Fibroblast of skin of left biceps (primary cell): ENCODE results near the gene NUP160.
"Not testable (repeated sequence)": the region's sequence is repeated elsewhere in the genome, so short reads cannot be mapped to it uniquely, and the experiment has no call there.

Experiments
- DNase-seq, 2 experiments: peaks; one replicate each; pipeline ENCODE4 v3.0.0-alpha.2; 2013; ENCODE audit warnings: low read depth in 2 of 2

Gene NUP160

GRCh38 chr11:47791774-47792430 lies 56.2 kb downstream of the NUP160 start:
- no peak for DNase-seq

- DNase-seq: not testable (repeated sequence)
Observed at GRCh38 chr11:47790017-47790416, 58.1 kb downstream of the NUP160 start.

DNA sequence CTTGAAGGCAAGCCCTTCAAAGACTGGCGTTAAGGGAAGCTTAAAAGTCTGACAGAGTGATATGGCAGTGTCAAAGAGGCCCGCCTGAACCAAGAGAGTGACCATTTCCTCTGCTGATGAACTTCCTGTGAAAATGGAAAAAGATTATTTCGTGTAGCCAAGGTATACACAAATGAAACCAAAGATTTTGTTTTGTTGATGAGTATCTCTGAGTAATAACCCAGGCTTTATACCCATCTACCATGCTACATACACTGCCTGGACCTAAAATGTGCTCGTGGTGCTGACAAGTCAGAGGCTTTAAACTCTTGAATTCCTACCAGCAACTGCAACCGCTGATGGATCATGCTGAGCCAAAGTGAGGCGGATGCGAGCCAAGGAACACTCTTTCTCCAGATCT lies 60.0 kb downstream of the NUP160 start:
- DNase-seq: no peak

DNA sequence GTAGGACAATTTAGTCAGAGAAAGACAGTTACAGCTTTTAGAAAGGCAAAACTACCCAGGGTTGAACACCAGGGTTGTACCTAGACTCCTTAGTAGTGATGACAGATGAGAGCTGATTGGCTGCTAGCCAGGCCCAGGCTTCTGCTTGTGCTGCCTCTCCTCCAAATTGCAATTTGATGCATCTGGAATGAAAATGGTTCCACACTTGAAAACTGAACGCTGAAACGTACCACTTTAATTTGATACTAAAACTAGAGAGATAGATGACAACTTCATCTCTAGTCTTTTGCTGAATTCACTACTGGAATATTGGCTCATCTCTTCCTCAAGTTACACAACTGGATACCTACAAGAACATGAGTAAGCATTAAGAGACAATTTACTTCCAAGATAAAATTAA lies 61.8 kb downstream of the NUP160 start:
- DNase-seq: no peak

GRCh38 chr11:47784785-47785381 lies 63.3 kb downstream of the NUP160 start:
- DNase-seq: no peak

DNA sequence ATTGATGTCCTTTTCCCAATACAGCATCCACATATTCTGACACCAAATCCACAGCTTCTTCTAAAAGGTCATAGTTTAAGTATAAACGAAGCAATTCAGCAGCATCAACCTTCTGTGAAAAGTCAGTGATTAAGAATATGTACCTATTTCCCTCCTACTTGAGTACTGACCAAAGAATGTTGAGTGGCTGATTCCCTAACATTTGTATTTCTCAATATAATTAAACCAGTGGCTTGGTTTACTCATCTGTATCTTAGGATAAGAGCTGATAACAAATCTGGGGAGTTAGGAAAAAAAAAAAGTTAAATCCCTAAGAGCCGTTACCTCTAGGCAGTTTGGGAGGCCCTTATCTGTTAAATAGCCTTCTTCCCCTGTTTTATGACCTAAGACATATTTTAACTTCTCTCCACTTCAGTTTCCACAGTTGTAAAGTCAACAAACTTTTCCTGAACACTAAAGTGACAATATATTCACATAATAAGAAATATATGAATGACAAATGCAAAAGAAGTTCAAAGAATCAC lies 65.0 kb downstream of the NUP160 start:
- DNase-seq: no peak

DNA sequence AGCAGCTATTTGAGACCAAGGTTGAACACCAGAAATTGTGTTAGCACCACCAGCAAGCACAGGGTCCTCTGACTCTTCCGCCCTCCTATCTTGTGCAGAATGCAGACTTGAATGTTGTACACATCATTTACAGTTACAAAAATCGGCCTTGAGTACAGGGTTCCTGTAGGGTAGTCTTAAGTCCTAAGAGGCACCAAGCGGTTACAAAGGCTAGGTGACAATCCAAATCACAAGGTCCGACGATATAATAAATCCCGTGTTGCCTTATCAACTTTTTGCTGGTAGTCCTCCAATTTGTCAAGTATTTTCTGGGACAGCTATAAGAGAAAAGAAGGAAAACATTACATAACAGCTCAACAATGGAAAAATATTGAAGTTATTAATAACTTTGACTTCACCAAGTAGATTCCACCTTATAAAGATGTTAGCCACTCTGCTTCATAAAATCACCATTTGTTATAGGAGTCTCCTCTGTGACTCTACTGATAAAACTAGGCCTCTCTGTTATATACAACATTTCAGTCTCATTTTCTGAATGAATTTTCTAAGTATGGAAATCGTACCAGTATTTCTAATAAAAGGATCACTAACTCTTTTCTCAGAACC lies 69.2 kb downstream of the NUP160 start:
- no peak for DNase-seq

- no peak for DNase-seq
Observed at GRCh38 chr11:47775240-47775869, 72.8 kb downstream of the NUP160 start.

GRCh38 chr11:47773882-47774281 lies 74.3 kb downstream of the NUP160 start:
- no peak for DNase-seq

DNA sequence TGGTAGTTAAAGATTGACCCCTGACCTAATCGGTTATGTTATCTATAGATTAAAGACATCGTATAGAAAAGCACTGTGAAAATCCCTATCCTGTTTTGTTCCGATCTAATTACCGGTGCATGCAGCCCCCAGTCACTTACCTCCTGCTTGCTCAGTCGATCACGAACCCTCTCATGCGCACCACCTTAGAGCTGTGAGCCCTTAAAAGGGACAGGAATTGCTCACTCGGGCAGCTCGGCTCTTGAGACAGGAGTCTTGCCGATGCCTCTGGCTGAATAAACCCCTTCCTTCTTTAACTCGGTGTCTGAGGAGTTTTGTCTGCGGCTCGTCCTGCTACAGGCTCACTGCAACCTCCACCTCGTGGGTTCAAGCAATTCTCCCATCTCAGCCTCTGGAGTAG lies 78.6 kb downstream of the NUP160 start:
- not testable (repeated sequence) for DNase-seq

DNA sequence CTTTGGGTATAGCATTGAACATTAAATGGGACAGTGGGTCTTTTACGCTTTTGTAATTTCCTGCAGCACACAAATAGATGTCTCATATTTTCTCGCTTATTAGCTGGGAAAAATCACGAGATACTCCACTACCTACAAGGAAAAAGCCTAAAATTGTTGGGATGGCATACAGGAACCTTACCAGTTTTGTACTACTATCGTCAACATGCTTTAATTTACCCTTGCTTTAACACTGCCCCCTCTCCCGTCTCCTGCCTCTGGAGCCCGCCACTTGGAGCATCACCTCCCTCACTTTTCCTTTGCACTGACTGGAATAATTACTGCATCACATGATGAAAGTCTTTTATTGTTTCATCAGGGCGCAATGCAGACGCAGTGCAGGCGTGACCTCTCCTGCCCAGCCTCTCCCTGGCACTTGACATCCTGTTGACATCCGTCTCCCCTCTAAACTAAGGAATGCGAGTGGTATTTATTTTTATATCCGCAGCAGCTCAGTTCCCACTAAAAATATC lies 80.0 kb downstream of the NUP160 start:
- peak; percentile 44 to 53 for DNase-seq

DNA sequence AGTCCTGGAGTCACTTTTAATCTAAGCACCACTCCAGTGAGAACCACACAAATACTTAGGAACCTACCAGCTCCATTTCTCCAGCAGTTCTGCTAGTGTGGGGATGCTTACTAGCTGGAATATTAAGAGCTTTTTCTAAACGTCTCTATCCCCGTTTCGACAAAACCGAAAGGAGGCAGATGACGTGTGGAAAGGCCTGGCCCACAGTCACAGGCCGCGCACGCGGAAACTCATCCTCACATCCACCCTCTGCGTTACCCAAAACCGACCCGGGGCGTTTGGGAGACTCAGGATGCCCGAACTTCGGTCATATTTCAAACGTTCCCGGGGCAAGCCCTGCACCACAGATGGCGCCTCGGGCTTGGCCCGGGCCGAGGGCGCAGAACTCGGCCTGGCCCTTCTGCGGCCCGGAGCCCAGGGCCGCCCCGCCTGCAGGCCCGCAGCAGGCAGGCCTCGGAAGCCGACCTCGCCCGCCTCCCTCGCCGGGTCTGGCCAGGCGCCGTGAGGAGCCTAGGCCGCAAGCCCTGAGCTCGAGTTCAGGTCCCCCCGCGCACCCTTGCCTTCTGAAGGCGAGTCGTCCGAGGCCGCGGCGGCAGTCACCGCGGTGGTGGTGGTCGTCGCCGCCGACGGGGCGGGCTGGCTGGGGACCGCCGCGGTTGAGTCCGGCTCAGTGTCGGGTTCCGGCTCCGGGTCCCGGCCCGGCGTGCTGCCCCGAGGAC lies 81.5 kb downstream of the NUP160 start:
- peak in 1 of 2 experiments; percentile 18 for DNase-seq

DNA sequence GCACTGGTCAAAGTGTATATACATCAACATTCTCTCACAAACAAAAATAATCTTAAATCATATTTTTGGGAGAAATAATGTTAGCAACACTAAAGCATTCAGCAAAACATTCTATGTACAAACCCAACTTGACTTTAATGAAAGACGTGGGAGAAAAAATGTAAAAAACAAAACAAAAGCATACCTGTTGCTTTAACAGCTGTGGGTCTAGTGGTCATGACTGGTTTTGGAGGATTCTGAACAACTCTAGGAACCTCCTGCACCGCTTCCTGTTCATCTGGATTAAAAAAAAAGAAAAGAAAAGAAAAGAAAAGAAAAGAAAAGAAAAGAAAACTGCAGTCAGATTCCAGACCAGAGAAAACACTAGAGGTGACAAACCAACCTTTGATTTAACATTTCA lies 83.1 kb downstream of the NUP160 start:
- DNase-seq: no peak

GRCh38 chr11:47759291-47759690 lies 88.9 kb downstream of the NUP160 start:
- not testable (repeated sequence) for DNase-seq

DNA sequence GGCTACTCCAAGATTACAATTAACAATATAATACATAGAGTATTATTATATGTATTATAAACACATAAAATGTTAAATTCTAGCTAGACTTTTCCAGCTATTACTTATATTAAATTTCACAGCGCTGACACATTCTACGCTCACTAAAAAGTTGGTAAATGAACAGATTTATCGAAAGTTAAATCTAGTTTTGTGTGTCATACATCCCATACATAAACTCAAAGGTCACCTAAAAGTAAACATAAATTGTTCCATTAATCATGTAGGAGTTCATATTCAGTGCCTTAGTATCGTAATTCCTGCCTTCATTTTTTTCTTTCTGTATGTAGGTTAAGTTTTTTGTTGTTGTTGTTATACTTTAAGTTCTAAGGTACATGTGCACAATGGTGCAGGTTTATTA lies 91.9 kb downstream of the NUP160 start:
- DNase-seq: no peak

- no peak for DNase-seq
Observed at GRCh38 chr11:47750725-47751124, 97.4 kb downstream of the NUP160 start.

DNA sequence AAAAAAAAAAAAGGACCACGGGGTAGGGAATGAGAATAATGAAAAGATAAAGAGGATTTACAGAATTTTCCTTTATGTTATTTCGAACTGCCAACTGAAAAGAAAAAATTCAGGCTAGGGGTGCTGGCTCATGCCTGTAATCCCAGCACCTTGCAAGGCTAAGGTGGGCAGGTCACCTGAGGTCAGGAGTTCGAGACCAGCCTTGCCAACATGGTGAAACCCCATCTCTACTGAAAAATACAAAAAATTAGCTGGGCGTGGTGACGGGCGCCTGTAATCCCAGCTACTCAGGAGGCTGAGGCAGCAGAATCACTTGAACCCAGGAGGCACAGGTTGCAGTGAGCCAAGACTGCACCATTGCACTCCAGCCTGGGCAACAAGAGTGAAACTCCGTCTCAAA lies 105.7 kb downstream of the NUP160 start:
- DNase-seq: not testable (repeated sequence)

DNA sequence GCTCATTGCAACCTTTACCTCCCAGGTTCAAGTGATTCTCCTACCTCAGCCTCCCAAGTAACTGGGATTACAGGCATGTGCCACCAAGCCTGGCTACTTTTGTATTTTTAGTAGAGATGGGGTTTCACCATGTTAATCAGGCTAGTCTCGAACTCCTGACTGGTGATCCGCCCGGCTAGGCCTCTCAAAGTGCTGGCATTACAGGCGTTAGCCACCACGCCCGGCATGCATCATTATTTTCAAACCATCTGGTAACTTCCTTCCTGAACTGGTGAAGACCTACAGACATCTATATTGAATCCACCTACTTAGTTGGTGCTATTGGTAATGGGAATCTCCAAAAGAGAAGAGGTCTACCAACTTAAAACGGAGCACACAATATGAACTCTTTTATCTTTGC lies 110.3 kb downstream of the NUP160 start:
- DNase-seq: not testable (repeated sequence)

GRCh38 chr11:47732271-47732670 lies 115.9 kb downstream of the NUP160 start:
- DNase-seq: no peak

- DNase-seq: no peak
Observed at GRCh38 chr11:47731475-47731874, 116.7 kb downstream of the NUP160 start.
